Measurements from ENCODE around the gene TUBB2A.

DNA sequence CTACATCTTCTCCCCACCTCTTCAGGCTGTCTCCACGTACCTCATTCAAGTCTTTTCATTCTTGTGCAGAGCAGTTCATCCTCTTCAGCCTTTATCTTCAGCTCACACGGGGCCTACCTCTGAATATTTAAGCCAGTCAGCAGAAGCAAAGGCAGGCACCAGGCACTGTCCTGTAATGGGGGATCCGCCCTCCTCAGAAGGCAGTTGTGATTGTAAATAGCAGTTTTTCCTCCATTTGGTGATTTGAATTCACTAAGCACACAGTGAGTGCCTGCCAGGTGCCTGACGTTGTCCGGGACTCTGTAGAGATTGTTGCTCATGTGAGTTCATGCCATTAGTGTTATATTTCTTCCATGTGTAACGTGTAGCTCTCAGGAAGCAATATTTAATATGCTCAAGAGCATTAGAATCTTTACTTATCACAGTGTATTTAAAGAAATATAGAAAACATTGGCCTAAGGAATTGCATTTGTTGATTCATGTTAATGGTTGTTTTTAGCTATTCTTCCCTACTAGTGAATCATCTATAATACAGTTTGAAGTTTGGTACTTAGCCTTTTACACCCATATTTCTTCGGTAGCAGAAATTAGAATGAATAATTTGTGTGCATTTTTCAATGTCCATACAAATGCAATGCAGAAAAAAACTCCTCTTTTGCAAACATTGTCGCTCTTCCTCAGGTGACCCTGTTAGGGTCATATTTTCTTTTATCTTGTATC, 20.9 kb downstream of the TUBB2A start:
- TF ChIP-seq, protein P1, sequence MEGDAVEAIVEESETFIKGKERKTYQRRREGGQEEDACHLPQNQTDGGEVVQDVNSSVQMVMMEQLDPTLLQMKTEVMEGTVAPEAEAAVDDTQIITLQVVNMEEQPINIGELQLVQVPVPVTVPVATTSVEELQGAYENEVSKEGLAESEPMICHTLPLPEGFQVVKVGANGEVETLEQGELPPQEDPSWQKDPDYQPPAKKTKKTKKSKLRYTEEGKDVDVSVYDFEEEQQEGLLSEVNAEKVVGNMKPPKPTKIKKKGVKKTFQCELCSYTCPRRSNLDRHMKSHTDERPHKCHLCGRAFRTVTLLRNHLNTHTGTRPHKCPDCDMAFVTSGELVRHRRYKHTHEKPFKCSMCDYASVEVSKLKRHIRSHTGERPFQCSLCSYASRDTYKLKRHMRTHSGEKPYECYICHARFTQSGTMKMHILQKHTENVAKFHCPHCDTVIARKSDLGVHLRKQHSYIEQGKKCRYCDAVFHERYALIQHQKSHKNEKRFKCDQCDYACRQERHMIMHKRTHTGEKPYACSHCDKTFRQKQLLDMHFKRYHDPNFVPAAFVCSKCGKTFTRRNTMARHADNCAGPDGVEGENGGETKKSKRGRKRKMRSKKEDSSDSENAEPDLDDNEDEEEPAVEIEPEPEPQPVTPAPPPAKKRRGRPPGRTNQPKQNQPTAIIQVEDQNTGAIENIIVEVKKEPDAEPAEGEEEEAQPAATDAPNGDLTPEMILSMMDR (IDR thresholded peaks at IDR 0.05) = no peak
- TF ChIP-seq POLR2A (IDR thresholded peaks at IDR 0.05) (no peak), POLR2AphosphoS5 (IDR thresholded peaks at IDR 0.05; ENCODE audit: insufficient read depth in 1 of 2, low read depth in 1 of 2) (no peak)
